ENCODE data around the gene RPS6KA2.

- TF ChIP-seq POLR2A (IDR thresholded peaks at IDR 0.05) (peak in 1 of 2 donors; percentile 17), CTCF (IDR thresholded peaks at IDR 0.05) (no peak)
These were observed 7.9 kb downstream of the RPS6KA2 start for GRCh38 chr6:166618866-166619761.
